ENCODE results near the gene CENPQ.

The CENPQ gene

GRCh38 chr6:49506569-49507111 is 43.5 kb downstream of the CENPQ start:
- no peak for DNase-seq

DNA sequence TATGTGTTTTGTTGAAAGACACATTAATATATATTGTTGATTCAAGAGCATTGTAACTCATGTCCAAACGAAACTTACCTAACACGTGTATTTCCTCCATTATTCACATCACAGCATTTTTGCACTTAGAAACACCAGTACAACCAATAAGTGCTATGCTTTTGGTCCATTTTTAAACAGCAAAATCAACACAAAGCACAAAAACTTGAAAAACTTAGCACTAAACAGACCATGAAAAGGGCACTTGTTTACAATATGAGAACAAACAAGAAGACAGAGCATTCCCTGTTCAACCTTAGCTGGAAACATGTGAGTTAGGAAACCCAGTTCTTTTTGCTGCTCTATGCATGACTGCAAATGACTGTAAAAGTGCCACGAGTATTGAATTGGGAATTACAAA is 46.2 kb downstream of the CENPQ start:
- DNase-seq: no peak

GRCh38 chr6:49513153-49513989 is 50.2 kb downstream of the CENPQ start:
- DNase-seq: no peak

DNA sequence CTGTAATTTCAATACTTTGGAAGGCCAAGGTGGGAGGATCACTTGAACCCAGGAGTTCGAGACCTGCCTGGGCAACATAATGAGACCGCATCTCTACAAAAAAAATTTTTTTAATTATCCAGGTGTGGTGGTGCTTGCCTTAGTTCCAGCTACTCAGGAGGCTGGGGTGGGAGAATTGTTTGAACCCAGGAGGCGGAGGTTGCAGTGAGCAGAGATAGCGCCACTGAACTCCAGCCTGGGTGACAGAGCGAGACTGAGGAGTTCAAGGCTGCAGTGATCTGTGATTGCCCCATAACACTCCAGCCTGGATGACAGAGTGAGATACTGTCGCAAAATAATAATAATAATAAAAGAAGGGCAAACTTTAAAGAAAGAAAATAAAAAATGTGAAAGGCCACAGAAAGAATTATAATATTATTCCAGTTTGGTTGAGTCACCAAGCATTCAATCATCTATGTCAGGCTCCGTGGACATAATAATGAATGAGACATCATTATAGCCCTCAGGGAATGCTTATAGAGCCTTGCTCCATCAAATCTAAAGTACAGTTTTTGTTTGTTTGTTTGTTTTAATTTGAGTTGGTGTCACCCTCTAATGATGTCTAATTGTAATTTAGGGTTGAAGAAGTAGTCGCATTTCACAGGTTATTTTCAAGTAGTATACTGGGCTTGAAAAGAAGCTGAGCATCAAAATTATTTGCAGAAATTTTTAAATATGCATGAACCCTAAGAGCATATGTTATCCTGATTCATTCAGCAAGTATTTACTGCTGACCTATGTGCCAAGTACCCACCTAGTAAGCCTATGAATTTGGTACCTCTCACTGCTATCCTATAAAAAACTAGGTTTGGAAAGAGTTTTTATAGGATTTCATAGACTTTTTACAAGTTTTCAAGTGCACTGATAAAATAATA is 51.7 kb downstream of the CENPQ start:
- no peak for DNase-seq

DNA sequence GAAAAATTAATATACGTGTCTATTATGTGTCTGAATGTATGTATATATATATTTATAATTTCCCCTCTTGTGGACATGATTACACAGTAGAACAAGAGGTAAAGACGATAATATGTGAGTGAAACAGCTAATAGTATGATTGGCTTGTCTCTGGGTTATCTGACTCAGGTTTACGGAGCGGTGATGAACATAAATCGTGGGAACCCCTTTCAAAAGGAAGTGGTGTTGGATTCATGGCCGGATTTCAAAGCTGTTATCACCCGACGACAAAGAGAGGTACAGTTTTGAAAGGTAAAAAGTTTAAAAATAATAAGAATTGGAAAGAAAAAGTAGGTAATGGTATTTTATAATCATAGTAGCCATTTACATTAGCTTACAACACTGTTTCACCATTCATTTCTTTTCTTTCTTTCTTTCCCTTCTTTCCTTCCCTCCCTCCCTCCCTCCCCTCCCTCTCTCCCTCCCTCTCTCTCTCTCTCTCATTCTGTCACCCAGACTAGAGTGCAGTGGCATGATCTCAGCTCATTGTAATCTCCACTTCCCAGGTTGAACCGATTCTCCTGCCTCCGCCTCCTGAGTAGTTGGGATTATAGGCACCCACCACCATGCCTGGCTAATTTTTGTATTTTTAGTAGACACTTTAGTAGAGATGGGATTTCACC is 52.4 kb downstream of the CENPQ start:
- no peak for DNase-seq

- DNase-seq: no peak
Measured at GRCh38 chr6:49516147-49516505, 53.0 kb downstream of the CENPQ start.

- DNase-seq: no peak
Measured at GRCh38 chr6:49517919-49518318, 54.7 kb downstream of the CENPQ start.

- DNase-seq: no peak
Measured at GRCh38 chr6:49519660-49520059, 56.5 kb downstream of the CENPQ start.

DNA sequence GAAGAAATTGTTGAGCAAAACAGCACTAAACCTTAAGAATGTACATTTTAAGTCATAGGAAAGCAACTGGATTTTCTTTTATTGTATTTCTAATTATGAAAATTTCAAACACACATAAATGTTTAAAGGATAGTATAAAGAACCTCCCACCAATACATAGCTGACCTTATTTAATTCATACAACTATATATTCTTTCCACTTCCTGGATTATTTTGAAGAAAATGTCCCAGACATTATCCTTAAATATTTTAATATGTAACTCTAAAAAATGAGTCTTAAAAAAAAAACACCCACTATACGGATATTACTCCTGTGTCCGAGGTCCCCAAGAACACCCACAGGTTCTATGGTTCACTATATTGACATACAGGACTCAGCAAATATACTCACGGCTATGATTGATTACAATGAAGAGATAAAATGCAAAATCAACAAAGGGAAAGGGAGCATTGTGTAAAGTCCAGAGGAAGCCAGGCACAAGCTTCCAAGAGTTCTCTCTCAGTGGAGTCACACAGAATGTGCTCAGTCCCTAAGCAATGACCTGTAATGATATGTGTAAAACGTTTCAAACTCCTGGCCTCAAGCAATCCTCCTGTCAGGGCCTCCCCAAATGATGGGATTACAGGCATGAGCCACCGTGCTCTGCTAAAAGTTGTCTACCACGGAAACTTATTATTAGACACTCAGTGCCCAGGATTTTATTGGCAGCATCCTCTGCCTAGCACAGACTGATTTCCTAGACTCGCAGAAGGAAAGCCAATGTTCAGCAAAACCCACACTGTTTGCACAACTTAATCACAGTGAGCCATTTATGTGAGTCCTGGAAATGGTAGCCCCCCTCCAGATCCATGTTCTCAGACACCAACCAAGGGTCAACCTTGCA is 59.8 kb downstream of the CENPQ start:
- DNase-seq: no peak

GRCh38 chr6:49523901-49524300 is 60.7 kb downstream of the CENPQ start:
- no peak for DNase-seq

DNA sequence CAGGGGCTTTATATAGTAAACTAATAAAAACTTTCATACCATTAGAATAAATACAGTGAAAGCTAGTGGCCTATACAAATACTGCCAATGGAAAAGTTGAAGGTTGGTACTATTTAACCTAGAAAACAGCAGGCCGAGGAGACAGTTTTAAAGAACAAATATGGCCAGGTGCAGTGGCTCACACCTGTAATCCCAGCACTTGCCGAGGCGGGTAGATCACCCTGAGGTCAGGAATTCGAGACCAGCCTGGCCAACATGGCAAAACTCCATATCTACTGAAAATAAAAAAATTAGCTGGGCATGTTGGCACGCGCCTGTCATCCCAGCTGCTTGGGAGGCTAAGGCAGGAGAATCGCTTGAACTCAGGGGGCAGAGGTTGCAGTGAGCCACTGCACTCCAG is 61.4 kb downstream of the CENPQ start:
- DNase-seq: no peak

GRCh38 chr6:49526598-49526997 is 63.4 kb downstream of the CENPQ start:
- DNase-seq: no peak

DNA sequence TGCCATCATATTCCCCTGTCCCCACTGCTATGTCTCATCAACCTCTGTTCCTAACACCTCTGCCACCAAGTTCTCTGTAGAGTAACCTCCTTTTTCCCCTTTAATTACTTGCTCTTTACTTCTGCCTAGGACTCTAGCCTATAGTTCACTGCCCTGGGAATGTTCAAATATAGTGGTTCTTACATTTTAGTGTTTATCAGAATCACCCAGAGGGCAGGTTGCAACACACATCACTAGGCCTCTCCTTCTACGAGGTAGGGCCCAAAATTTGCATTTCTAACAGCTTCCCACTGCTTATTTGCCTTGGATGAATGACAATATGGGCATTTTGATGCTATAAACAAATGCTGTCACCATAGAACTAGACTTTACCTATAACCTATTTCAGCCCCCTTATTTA is 64.2 kb downstream of the CENPQ start:
- no peak for DNase-seq

DNA sequence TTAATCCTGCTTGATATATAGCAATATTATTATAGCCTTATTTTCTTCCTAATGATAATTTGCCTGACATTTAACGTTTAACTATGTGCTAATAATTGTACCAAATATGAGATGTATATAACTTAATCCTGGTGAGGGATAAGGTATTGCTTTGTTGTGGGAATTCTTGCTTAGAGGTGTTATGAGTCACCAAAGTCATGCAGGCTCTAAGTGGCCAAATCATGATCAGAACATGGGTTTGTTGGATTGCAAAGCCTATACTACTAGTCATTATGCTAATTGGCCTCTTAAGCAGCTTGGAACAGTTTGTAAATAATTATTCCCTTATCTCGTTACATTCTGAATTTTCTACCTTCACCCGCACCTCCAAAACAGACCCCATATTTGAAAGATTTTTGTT is 65.4 kb downstream of the CENPQ start:
- no peak for DNase-seq

- no peak for DNase-seq
Measured at GRCh38 chr6:49530141-49530776, 67.1 kb downstream of the CENPQ start.

DNA sequence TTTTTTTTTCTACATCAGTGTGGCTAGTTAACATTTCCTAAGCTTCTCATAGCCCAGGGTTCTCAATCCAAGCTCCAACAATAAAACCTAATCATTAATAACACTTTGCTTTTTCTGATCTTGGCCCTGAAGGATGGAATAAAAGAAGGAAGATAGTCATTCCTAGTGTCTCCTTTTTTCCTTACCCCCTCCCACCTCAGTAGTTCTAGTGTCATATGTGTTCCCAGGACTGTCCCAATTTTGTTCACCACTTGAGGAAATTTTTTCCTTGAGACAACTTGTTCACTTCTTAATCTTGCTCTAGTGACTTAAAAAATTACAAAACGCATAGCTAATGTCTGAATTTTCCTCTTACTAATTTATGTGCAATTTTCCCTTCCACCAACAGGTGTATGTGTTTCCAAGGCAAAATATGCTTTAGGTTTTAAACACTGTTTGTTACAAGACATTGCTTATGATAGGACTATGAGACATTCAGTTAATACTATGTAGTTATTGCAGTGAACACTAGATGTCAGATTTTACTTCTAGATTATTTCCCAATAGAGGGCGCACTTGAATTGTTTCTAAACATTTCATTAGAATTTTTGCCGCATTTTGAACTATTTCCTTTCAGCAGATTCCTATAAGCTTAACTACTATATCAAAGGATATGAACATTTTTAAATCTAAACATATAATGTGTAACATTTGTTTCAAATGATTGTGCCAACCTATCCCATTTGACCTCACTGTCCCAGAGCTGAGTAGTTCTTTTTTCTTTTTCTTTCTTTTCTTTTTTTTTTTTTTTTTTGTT is 68.8 kb downstream of the CENPQ start:
- DNase-seq: peak; percentile 40

DNA sequence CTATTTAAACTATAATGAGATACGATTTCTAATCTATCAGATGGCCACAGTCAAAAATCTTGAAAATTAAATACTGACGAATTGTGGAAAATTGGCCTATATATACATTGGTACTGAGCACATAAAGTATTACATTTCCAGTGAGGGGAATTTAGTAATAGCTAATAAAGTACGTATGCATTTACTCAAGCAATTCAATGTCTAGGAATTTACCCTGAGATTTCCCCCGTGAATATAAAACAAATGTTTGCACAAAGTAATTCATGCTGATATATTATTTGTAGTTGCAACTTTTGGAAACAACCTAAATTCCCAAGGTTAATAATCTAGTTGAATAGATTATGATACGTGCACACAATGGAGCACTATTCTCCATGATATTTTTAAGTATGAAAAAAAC is 72.6 kb downstream of the CENPQ start:
- DNase-seq: no peak

DNA sequence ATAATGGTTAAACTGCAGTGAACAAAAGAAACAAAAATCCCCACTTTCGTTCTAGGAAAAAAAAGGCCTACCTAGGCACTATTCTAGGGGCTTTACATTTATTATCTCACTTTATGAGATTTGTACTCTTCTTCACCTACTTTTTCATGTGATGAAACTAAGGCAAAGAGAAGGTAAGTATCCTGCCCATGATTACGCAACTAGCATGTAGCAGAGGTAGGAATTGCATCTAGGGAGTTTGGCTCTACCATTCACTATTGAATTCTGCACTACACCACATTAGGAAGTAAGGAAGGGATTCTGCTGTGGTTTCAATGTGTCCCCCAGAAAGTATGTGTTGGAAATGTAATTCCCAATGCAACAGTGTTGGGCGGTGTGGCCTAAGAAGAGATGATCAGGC is 75.9 kb downstream of the CENPQ start:
- DNase-seq: no peak

DNA sequence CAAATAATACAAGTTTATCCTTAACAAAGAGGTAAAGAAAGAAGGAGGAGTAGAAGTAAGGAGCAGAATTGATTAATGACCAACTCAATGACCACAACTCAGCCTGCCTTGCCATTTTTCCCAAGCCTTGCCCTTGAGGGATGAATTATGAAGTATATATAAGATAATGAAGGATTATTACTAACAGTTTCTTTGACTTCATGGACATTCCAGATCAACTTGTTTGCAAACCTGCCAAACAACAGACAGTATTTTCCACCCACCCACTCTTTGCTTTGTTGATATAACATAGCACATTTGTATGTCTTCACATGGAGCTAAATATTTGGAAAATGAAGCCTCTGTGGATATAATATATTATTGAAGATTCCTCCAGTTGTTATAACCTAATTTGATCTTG is 77.4 kb downstream of the CENPQ start:
- no peak for DNase-seq

DNA sequence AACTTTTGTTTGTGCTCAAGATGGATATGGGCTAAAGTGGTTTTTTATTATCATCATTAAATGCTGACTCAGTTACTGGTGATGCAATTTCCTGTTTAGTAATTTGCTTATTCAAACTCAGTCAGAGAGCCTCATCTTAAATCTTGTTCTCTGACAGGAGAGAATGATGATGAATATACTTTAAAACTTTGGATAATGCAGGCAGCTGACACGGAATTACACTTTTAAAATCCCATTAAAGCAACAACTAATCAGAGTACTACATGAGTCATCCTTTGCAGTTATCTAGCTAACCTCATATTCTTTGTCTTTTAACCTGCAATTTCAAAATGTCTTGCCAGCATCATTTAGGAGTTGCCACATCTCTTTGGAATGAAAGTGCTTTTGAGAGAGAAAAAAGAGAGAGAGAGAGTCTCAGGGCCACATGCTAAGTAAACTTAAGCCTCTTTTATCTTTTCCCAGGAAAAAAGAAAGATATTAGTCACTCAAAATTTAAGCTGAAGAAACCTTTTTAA is 78.1 kb downstream of the CENPQ start:
- DNase-seq: no peak

GRCh38 chr6:49541936-49542335 is 78.8 kb downstream of the CENPQ start:
- no peak for DNase-seq
